Mucosa of descending colon (tissue), 3 donors: ENCODE data around the gene CBR4. TPM values are rescaled to one million over a fixed set of nuclear protein-coding genes. Genes with fewer than 3 reads are reported as not detected.

Source experiments
- ATAC-seq: fragments of 200-7000 bp; cut with Tn5 transposase; one replicate; pipeline ENCODE4 v1.9.1; 2020; ENCODE audit warnings: mild to moderate bottlenecking, moderate library complexity
- DNase-seq, 3 donors: peaks; one replicate each; pipeline ENCODE4 v3.0.0-alpha.2; 2020
- H3K36me3 ChIP-seq: fragments of 200-600 bp; one replicate; pipeline ENCODE4 v1.8.0; 2021; ENCODE audit warnings: low read depth, mild to moderate bottlenecking
- H3K4me1 ChIP-seq: fragments of 200-600 bp; one replicate; pipeline ENCODE4 v1.8.0; 2021; ENCODE audit warnings: low read depth, mild to moderate bottlenecking
- H3K4me3 ChIP-seq: fragments of 200-600 bp; one replicate; pipeline ENCODE4 v1.8.0; 2021; ENCODE audit warnings: mild to moderate bottlenecking
- H3K9me3 ChIP-seq: fragments of 200-600 bp; one replicate; pipeline ENCODE4 v1.8.0; 2021; ENCODE audit warnings: mild to moderate bottlenecking
- intact Hi-C, 2 donors: fragments of 100-400 bp; cut with DNase I in 1 of 2; cut with micrococcal nuclease in 1 of 2; formaldehyde crosslinking; loops; one replicate each; pipeline versions ENCODE4 v1.11.0 to v1.11.1; 2022; cut with DNase I, micrococcal nuclease
- total RNA-seq, 3 donors: library from RNA; stranded (reverse); fragmentation: NEBNext Ultra II Directional in 2 of 3; extraction: Animal tissue kit (Norgen Biotek cat#: 25700) in 2 of 3; gene quantifications; one replicate each; pipeline versions ENCODE4 v1.2.1 to v1.2.4, GENCODE V29; 2021 to 2023
- TF ChIP-seq, protein P1 (sequence below): fragments of 200-600 bp; IDR thresholded peaks from one replicate; pipeline ENCODE4 v1.8.0; 2022; ENCODE audit warnings: antibody characterized with exemption, mild to moderate bottlenecking
- donor health status: DM: no; HTN: no; CAD: no; lungs with moderate emphysema.
- donor health status: DM: no; HTN: no; CAD: no.
- donor health status: DM: no; HTN: yes; CAD: no.

CBR4 gene
- total RNA-seq, 3 donors from 2014 or later = 20.9 to 33.6 (median 30.2) TPM

GRCh38 chr4:169045862-169046584 is 36.0 kb upstream of the CBR4 start:
- intact Hi-C loops = no loop called here
- no peak for ATAC-seq
- Histone ChIP-seq H3K36me3 (no peaks in the 10 kb centered on the region), H3K4me3 (no peak overlapping the region), H3K9me3 (no peaks in the 10 kb centered on the region), H3K4me1 (no peaks in the 10 kb centered on the region)
- DNase-seq = no peak
- TF ChIP-seq, protein P1, sequence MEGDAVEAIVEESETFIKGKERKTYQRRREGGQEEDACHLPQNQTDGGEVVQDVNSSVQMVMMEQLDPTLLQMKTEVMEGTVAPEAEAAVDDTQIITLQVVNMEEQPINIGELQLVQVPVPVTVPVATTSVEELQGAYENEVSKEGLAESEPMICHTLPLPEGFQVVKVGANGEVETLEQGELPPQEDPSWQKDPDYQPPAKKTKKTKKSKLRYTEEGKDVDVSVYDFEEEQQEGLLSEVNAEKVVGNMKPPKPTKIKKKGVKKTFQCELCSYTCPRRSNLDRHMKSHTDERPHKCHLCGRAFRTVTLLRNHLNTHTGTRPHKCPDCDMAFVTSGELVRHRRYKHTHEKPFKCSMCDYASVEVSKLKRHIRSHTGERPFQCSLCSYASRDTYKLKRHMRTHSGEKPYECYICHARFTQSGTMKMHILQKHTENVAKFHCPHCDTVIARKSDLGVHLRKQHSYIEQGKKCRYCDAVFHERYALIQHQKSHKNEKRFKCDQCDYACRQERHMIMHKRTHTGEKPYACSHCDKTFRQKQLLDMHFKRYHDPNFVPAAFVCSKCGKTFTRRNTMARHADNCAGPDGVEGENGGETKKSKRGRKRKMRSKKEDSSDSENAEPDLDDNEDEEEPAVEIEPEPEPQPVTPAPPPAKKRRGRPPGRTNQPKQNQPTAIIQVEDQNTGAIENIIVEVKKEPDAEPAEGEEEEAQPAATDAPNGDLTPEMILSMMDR = no peak

- H3K4me3 ChIP-seq = no peak overlapping the region
- no peaks in the 10 kb centered on the region for H3K9me3 ChIP-seq
- ATAC-seq (no peak), DNase-seq (no peak)
- intact Hi-C loops = no loop called here
- H3K36me3 ChIP-seq = no peaks in the 10 kb centered on the region
- peaks cover 4% of the 10 kb centered on the region for H3K4me1 ChIP-seq
- TF ChIP-seq, protein P1 = no peak
Measured at GRCh38 chr4:169044714-169045447, 34.8 kb upstream of the CBR4 start.

DNA sequence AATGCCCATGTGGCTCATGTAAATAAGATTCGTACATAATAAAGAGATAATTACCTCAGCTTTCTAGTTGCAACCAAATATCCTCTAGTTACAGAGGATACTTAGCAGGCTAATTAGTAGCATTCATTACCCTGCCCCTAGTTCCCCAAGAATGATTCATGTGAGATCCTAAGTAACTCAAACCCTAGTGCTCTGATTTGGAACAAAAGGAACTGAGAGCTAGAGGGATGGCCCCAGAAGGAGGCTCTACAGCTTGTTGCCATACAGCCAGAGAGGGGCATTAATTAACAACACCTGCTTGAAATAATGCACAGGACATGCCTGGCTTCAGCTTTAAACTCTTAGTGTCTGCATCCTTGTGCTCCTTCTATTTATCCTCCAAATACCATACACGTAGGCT is 32.6 kb upstream of the CBR4 start:
- no peak for DNase-seq
- Histone ChIP-seq H3K4me3 (no peak overlapping the region), H3K4me1 (peaks cover 4% of the 10 kb centered on the region), H3K9me3 (no peaks in the 10 kb centered on the region), H3K36me3 (no peaks in the 10 kb centered on the region)
- ATAC-seq = no peak
- intact Hi-C loops = no loop called here
- TF ChIP-seq, protein P1 = no peak

GRCh38 chr4:169040559-169041261 is 30.7 kb upstream of the CBR4 start:
- TF ChIP-seq, protein P1 = no peak
- intact Hi-C loops = no loop called here
- DNase-seq (peak in 2 of 3 donors; percentile 46 to 62), ATAC-seq (peak; percentile 90)
- Histone ChIP-seq H3K36me3 (no peaks in the 10 kb centered on the region), H3K4me1 (peaks cover 4% of the 10 kb centered on the region), H3K9me3 (no peaks in the 10 kb centered on the region), H3K4me3 (no peak overlapping the region)

DNA sequence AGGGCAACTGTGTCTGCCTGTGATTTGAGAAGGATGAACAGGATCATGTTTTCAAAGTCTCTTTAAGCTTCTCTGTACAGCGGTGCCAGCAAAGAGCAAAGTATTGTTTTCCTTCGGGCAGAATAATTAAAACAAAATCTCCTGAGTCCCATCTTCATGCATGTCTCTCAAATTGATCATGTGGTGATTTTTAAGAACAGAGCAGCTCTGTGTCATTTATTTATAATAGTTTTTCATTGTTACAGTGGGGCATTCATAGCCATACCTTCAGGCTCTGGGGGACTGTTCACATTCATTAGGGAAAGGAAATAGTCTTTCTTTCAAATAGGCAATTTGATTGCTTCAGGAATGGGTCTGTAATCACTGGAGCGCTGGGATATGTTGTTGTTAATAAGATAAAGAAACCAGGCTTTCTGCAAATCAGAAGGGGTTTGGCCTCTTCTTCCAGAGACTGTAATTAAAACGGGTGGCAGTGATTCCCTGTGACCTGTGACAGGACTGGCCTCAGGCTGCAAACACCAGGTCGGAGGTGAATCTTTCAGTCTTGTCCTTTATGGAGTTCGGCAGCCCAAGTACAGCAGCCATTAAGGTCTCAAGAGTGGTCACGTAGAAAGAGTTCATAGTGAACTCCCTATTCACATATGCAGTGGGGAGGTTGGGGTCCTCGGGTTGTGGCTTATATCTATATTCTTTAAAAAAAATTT is 29.3 kb upstream of the CBR4 start:
- DNase-seq (no peak), ATAC-seq (no peak)
- Histone ChIP-seq H3K9me3 (no peaks in the 10 kb centered on the region), H3K4me1 (peaks cover 4% of the 10 kb centered on the region), H3K36me3 (no peaks in the 10 kb centered on the region), H3K4me3 (no peak overlapping the region)
- intact Hi-C loops = no loop called here
- TF ChIP-seq, protein P1 = no peak
